Measurements from ENCODE around the gene SH3PXD2A. TPM values are rescaled to one million over a fixed set of nuclear protein-coding genes. Genes with fewer than 3 reads are reported as not detected.

SH3PXD2A gene
- total and polyA plus RNA-seq, 9 of the 15 experiments (the other 6 are each of a cell fraction or from before 2014, with no cell fraction given), result 0.41 to 9.3 (median 2.5) TPM

- TF ChIP-seq ZNF695 (CRISPR knock-in tag; IDR thresholded peaks at IDR 0.05) (no peak), ZNF12 (CRISPR knock-in tag; IDR thresholded peaks at IDR 0.05) (no peak), MEIS2 (IDR thresholded peaks at IDR 0.05; ENCODE audit: partially characterized antibody) (no peak), DPF2 (IDR thresholded peaks at IDR 0.05) (peak; percentile 66), COPS2 (conservative IDR thresholded peaks at IDR 0.05) (no peak), ARID3B (CRISPR knock-in tag; IDR thresholded peaks at IDR 0.05; ENCODE audit: borderline replicate concordance) (no peak), LARP7 (IDR thresholded peaks at IDR 0.05) (no peak), CBFA2T2 (conservative IDR thresholded peaks at IDR 0.05) (no peak; the same call in 1 of the 2 replicates), ZNF77 (CRISPR knock-in tag; IDR thresholded peaks at IDR 0.05) (no peak), TAL1 (IDR thresholded peaks at IDR 0.05) (0 out of 2 replicates have a peak, but pooled peaks have one; percentile 8), GTF2E2 (tag; IDR thresholded peaks at IDR 0.05) (no peak), NKRF (IDR thresholded peaks at IDR 0.05; ENCODE audit: borderline replicate concordance) (peak; percentile 44; the same call in 1 of the 2 replicates), HDAC1 (IDR thresholded peaks at IDR 0.05) (peak in 1 of 2 experiments; percentile 72; a peak in 2 of 4 replicates)
- TF ChIP-seq, protein P1, sequence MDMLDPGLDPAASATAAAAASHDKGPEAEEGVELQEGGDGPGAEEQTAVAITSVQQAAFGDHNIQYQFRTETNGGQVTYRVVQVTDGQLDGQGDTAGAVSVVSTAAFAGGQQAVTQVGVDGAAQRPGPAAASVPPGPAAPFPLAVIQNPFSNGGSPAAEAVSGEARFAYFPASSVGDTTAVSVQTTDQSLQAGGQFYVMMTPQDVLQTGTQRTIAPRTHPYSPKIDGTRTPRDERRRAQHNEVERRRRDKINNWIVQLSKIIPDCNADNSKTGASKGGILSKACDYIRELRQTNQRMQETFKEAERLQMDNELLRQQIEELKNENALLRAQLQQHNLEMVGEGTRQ (CRISPR knock-in tag; IDR thresholded peaks at IDR 0.05), result no peak
Measured at GRCh38 chr10:103691723-103692435, 163.5 kb downstream of the SH3PXD2A start (continued).

Data from K562 (cell line).